Measurements from ENCODE around the gene WDR86.

WDR86 gene

GRCh38 chr7:151393031-151393977 is 16.5 kb downstream of the WDR86 start:
- FAIRE-seq (no peak), DNase-seq (ENCODE audit: low spot score) (no peak)

DNA sequence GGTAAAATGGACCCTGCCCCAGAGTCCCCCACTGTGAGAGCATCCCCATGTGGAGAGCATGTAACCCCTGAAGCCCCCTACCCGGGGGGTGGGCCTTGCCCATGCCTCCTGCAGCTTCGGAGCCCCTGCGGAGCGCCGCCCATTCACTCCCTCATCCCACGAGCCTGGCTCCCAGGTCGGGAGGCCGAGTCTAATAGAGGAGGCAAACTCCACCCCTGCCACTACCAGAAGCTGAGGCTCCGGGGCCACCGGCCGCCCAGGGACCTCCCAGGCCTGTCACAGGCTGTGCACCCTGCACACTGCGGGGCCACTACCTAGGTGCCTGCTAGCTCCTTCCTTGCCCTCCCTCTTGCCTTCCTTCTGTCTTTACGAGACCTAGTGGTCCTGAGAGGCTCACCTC is 17.4 kb downstream of the WDR86 start:
- FAIRE-seq = no peak
- DNase-seq (ENCODE audit: low spot score) = no peak

- DNase-seq (ENCODE audit: low spot score) (no peak), FAIRE-seq (no peak)
These were observed 17.8 kb downstream of the WDR86 start for GRCh38 chr7:151392002-151392401.

DNA sequence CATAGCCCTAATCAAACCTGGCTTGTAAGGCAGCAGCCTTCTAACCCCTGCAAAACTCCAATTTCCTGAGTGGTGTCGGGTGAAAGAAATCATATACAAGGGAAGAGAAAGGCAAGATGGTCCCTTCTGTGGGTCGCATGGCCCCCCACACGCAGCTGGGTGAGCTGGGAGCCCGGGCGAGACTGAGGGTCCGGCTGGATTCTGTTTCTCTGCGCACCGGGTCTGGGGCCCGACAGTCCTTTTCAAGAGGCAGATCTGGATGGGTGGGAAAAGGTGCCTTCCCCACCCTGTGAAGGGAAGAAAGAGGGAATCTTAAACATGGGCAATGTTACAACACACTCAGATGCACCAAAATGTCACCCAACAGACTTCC is 18.5 kb downstream of the WDR86 start:
- FAIRE-seq = no peak
- no peak for DNase-seq (ENCODE audit: low spot score)

DNA sequence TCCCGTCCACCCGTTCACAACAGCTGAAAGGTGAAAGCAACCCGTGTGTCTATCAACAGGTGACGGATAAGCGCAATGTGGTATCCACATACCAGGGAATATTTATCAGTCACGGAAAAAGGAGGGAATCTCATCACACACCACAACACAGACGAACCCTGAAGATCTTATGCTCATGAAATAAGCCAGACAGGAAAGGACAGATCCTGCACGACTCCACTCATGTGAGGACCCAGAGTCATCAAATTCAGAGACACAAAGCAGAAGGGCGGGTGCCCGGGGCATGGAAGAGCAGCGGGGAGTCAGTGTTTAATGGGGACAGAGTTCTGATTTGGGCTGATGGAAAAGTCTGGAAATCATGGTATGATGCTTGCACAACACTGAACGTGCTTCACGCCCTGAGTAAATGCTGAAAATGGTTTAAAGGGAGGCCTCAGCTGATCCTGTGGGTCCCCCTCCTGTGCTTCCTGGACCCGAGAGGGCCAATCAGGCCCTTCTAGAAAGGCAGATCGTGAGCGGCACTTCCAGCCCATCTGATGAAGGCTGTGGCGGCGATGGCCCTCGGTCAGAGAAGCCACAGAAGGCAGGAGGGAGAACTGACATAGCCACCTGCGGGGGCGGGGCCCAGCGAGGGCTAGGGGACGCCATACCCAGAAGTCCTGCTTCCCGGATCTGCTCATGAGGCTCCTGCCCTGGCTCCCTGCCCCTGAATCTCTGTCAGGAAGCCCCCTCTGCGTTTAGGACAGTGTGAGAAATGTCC is 19.1 kb downstream of the WDR86 start:
- DNase-seq (ENCODE audit: low spot score) (no peak), FAIRE-seq (no peak)

DNA sequence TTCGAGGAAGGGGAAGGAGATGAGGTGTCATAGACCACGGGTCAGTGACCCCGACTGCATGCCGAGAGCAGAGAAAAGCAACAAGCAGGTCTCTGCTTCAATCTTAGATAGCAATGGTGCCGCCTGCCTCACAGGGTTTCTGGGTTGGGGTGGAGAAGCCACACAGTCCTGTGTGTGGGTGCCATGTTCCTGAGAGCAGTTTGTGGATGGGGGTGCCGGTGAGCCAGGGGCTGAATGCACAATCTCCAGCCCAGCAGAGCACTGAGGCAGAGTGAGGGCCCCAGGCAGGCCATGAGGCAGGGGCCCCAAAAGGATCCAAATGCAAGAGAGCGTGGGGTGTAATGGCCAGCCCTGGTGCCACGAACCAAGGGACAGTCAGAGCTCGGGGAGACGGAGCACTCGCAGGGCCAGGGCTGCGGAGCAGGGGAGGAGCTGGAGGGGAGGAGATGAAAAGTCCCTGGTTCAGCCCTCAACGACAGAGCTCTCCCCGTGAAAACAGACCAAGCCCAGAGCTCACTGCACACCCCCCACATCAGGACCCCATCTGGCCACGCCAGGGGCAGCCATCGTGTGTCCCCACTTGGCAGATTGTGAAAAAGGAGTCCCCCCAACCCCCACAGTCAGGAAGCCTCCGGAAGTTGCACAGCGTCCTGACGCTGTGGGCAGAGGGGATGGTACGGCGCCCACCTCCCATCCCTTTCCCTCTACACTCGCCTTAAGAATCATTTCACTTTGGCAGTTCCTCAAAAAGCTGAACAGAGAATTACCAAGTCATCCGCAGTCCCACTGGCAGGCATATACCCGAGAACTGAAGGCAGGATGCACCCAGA is 19.9 kb downstream of the WDR86 start:
- DNase-seq (ENCODE audit: low spot score) (no peak), FAIRE-seq (no peak)

DNA sequence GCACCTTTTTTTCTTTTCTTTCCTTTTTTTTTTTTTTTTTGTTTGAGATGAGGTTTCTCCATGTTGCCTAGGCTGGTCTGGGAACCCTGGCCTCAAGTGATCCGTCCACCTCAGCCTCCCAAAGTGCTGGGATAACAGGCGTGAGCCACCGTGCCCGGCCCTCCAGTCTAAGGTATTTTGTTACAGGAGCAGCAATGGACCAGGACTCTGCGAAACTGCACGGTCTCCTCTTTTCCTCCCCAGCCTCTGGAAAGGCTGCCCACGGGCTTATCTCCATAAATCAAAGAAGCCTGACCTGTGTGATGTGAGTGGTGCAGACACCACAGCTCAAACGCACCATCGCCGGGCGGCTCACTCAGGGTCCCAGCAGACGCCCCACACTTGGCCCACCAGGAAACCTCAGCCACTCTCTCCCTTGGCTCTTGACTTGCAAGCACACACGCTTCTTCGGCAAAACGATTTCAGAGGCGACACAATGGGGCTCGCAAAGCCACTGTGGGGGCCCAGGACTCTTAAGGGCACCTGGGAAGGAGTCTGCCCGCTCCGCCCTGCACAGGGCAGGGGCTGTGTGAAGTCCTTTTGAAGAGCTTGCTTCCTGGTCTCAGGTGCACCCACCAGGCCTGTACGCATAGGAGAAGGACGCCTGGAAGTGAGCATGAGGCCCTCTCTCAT is 20.6 kb downstream of the WDR86 start:
- FAIRE-seq (no peak), DNase-seq (ENCODE audit: low spot score) (no peak)

- FAIRE-seq = no peak
- no peak for DNase-seq (ENCODE audit: low spot score)
These were observed 21.4 kb downstream of the WDR86 start for GRCh38 chr7:151388430-151388829.

GRCh38 chr7:151388007-151388297 is 21.9 kb downstream of the WDR86 start:
- DNase-seq (ENCODE audit: low spot score) = no peak
- no peak for FAIRE-seq

DNA sequence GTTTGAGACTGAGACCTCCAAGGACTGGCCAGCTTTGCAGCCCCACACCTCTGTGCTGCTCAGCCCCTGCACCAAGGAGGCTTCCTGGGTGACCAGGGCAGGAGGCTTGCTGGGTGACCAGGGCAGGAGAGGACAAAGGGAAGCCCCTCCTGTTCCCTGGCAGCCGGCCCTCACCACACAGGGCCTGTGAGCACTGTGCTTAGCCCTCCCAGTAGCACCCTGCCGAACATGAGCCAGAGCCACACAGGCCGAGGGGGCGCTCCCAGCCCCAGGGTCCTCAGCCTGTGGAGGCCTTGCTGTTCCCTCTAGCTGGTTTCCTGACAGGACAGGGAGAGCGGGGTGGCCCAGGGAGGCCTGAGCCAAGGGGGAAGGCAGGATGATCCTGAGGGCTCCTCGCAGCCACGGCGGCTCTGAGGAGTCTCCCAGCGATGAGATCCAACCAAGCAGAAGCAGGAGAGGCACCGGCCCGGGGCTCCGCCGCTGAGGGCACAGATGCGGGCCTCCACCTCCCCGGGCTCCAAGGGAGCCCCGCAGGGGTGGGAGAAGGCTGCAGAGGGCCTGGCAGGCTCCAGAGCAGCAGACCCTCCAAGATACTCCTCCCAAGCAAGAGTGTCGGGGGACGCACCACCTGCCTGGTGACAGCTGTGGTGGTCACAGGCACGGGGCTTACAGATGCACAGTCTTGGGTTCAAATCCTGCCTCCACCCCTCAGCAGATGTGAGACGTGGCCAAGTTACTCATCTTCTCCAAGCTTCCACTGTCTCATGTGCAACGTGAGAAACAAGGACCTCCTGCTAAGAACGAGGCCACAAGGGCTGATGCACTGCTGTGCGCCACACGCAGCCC is 22.5 kb downstream of the WDR86 start:
- FAIRE-seq (no peak), DNase-seq (ENCODE audit: low spot score) (no peak)

DNA sequence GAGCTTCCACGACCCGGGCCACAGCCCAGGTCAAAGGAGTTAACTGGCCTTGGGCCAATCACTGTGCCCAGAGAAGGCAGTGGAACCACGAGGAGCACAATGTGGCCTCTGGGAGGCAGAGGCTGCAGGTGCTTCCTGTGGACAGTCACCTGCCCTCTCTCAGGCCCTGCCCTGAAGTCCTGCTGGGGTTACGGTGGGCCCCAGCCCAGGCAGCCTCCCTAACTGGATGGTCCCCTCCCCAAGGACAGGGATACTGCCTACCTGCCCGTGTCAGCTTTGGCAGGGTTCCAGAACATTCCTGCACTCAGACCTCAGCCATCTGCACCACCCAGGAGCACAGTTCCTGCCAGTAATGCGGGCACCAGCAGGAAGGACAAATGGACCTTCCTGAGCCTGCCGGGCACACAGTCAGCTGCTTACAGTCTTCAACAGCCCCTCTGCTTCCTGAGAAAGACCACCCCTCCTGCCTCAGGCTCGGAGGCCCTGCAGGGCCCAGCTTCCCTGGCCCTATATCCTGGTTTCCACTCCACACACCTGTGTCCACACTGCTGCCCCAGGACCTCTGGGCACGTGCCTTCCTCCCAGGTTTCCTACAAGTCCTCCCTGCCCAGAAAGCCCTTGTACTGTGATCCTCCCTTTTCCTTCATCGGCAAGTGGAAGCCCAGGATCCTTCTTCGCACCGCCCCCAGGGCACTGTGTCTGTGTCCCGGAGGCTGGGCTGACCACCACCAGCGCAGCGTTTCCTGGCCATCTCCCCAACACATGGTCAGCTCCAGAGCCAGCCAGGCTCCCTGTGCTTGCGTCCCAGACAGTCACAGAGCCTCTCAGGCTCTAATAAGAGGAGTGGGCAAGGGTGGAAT is 23.3 kb downstream of the WDR86 start:
- FAIRE-seq (no peak), DNase-seq (ENCODE audit: low spot score) (no peak)

- no peak for DNase-seq (ENCODE audit: low spot score)
- FAIRE-seq = no peak
These were observed 24.1 kb downstream of the WDR86 start for GRCh38 chr7:151385626-151386300.

DNA sequence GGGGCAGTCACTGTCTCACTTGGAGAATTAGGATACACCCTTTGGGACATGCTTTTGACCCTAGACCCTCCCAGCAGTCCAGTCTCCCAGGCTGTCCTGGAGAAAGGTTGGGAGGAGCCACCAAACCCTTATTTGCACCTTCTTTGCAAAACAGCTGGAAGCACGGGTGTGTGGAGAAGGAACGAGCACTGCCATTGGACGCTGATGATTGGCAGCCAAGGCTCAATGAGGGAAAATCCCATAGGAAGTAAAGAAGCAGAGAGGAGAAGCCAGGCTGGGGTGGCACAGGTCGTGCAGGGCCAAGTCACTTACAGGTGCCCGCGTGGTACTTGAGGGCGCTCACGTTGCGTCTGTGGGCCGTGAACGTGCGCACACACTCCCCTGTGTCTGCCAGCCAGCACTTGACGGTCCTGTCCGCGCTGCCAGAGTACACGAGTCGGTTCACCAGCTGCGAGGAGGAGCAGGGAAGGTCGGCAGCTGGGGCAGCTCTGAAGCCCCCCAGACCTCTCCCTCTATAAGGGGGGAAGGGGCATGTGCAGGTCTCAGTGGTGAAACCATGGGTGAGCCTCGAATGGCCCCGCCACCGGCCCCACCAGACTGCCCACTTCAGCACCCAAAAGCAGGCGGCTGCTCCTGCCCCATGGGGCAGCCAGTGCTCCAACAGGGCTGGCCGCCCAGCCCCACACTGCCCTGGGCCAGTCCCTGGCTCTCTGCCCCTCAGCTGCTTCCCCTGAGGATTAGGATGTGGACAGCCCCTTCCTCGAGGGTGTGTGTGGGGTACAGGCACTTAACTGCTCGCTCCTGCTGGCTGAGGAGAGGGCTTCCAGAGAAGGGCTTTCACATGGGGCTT is 24.8 kb downstream of the WDR86 start:
- DNase-seq (ENCODE audit: low spot score) = no peak
- FAIRE-seq = no peak

DNA sequence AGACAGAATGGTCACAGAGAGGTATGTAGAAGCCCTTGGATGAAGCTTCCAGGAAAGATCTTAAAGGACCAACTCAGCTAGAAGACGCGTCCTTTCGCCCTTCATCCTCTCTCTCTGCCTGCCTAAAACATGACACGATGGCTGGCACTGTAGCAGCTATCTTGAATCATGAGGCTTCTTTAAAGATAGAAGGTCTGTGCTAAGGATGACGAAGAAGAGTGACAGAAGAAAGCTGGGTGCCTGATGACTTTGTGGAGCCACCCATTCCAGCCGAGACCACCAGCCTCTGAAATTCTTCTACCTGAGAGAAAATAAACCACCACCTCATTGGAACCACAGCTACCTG is 25.5 kb downstream of the WDR86 start:
- DNase-seq (ENCODE audit: low spot score) = no peak
- FAIRE-seq = no peak

- no peak for DNase-seq (ENCODE audit: low spot score)
- FAIRE-seq = no peak
These were observed 26.0 kb downstream of the WDR86 start for GRCh38 chr7:151383638-151384351.

DNA sequence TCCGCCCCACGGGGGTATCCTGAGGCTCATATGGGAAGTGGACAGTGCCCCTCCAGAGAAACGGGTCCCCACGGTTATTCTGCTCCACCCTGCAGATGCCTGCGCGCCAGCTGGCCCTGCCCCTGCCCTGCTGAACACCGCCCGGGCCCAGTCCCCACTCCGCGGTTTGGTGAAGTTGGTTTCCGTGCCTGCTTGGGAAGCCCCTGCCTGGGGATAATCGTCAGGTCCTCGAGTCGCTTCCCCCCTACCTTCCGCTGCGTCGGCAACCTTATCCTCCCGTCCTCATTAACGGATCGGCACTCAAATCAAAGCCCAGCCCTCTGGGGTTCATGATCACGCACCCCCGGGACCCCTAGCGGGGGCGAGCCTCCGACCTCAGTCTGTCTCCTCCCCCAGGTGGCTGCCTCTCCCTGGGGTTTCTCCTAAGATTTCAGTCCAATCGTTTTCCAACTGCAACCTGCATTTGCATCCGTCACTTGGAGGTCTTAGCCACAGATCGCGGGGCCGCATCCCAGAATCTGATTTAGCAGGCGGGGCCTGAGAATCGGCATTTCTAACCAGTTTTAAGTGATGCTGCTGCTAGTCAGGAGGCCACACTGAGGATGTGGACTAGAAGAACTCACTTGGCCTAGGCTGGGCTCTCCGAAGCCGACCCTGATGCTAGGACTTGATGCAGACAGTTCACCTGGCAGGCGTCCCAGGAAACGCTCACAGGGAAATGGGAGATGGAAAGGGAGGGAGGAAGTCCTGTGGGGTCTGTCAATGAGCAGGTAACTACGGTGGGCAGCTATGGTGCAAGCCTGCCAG is 27.6 kb downstream of the WDR86 start:
- FAIRE-seq = no peak
- no peak for DNase-seq (ENCODE audit: low spot score)

Measured in RCC 7860 (cell line).